Mammary epithelial cell (primary cell): ENCODE measurements around the gene HPSE2.

Experiments
- CTCF ChIP-seq, 2 donors: IDR thresholded peaks in 1 of 2; conservative IDR thresholded peaks in 1 of 2; 2 replicates each; pipeline ENCODE4 v1.5.1; 2011 to 2012; ENCODE audit warnings: inconsistent platforms in 2 of 2, low read length in 2 of 2, mild to moderate bottlenecking in 2 of 2, control low read depth in 1 of 2, low read depth in 1 of 2; ENCODE audit not compliant: insufficient read depth in 1 of 2; ENCODE audit errors: extremely low read depth in 1 of 2
- EZH2 ChIP-seq: IDR thresholded peaks from 2 replicates; pipeline ENCODE4 v1.6.1; 2012; ENCODE audit warnings: low read length, inconsistent platforms, borderline replicate concordance

GRCh38 chr10:99013885-99014284, 221.8 kb downstream of the HPSE2 start:
- TF ChIP-seq CTCF (conservative IDR thresholded peaks at IDR 0.05 in 1 of 2, IDR thresholded peaks at IDR 0.05 in 1 of 2; ENCODE audit: extremely low read depth in 1 of 2, insufficient read depth in 1 of 2, low read depth in 1 of 2, low read length in 2 of 2): no peak
- no peak for TF ChIP-seq EZH2
